ENCODE data around the gene GPR161. TPM values are rescaled to one million over a fixed set of nuclear protein-coding genes. Genes with fewer than 3 reads are reported as not detected.
A peak's percentile ranks its signal among the peaks of the same experiment; 100 is the strongest.

GPR161 gene
- total RNA-seq, 1 donor from 2014 or later = 3.0 TPM

DNA sequence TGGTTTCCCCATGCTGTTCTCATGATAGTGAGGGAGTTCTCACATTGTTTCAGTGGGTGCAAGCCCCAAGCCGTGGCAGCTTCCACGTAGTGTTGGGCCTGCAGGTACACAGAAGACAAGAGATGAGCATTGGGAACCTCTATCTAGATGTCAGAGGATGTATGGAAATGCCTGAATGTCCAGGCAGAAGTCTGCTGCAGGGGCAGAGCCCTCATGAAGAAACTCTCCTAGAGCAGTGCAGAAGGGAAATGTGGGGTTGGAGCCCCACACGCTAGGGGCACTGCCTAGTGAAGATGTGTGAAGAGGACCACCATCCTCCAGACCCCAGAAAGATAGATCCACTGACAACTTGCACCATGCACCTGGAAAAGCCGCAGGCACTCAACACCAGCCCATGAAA lies 17.0 kb downstream of the GPR161 start:
- DNase-seq (no peak), ATAC-seq (no peak)
- intact Hi-C loops (cut with micrococcal nuclease) = no loop called here

DNA sequence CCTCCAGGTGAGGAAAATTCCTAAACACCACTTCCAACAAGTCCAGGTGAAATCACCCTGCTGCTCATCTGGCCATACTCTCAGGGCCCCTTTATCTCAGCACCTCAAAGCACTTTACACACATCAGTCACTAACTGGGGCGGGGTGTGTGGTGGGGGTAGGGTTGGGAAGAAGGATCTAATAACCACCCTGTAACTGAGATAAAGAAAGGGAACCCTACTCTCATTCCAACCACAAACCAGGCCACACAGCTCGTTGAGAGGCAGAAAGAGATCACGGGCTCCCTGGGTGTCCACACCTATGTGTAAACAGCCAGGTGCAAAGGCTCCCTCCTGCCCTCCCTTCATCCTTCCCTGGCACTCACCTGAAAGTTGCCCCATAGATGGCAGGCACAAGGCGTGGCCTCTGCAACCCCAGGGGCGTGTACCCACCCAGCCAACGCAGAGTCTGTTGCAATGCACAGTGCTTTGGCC lies 20.4 kb downstream of the GPR161 start:
- DNase-seq (no peak), ATAC-seq (no peak)
- intact Hi-C loops (cut with micrococcal nuclease) = no loop called here

GRCh38 chr1:168114845-168115244 lies 21.9 kb downstream of the GPR161 start:
- DNase-seq (no peak), ATAC-seq (no peak)
- intact Hi-C loops (cut with micrococcal nuclease) = no loop called here

- DNase-seq (peak; percentile 50), ATAC-seq (peak; percentile 41)
- intact Hi-C loops (cut with micrococcal nuclease) = no loop called here
Observed at GRCh38 chr1:168112673-168113305, 23.9 kb downstream of the GPR161 start.

DNA sequence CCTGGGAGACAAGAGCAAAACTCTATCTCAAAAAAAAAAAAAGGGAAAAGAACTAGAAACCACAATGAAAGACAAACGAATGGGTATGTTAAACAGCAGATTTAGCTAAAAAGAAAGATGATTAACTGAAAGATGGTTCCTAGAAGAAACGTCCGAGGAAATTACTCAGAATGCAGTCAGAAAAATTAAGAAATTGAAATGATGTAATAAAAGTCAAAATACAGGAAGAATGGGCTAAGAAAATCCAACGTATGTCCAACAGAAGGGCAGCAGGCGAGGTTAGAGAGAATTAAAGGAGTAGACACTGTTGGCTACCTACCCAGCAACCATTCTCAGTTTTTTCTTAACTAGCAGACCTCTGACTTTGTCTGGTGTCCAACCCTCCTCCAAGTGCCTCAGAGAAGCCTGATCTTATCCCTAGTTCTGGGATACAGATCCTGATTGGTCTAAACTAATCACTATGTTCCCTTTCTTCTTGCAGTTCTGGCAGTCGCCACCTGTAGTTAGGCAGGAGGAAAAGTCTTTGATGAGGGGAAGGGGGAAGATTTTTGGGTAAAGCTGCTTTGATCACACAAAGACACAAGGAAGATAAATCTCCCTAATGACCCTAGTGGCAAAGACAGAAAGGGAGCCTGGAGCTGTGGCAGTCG lies 25.7 kb downstream of the GPR161 start:
- no peak for ATAC-seq

GRCh38 chr1:168106274-168106673 lies 30.5 kb downstream of the GPR161 start:
- DNase-seq = no peak
- no peak for ATAC-seq
- intact Hi-C loops (cut with micrococcal nuclease) = no loop called here

More for the DNA sequence above, 25.7 kb downstream of the GPR161 start:
- no peak for DNase-seq
- intact Hi-C loops (cut with micrococcal nuclease) = no loop called here

- ATAC-seq = no peak
- no peak for DNase-seq
- intact Hi-C loops (cut with micrococcal nuclease) = no loop called here
Observed at GRCh38 chr1:168105846-168106245, 30.9 kb downstream of the GPR161 start.

- ATAC-seq (no peak), DNase-seq (no peak)
- intact Hi-C loops (cut with micrococcal nuclease) = no loop called here
Observed at GRCh38 chr1:168104535-168104934, 32.2 kb downstream of the GPR161 start.

- no peak for ATAC-seq
- intact Hi-C loops (cut with micrococcal nuclease) = no loop called here
- DNase-seq = no peak
Observed at GRCh38 chr1:168102487-168102886, 34.2 kb downstream of the GPR161 start.

DNA sequence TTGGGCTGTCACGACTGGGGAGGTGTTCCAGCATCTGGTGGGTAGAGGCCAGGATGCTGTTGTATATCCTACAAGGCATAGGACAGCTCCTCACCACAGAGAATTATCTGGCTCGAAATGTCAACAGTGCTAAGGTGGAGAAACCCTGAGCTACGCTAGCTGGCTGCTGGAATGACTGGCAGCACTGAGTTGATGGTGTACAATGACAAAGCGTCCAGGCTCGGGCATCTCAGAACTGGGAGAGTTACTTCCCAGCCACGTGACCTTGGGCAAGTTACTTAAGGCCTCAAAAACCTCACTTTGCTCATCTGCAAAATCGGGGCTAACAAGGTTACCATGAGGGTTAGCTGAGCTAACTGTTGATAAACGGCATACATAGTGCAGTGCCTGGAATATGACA lies 35.4 kb downstream of the GPR161 start:
- DNase-seq (no peak), ATAC-seq (no peak)
- intact Hi-C loops (cut with micrococcal nuclease) = no loop called here

DNA sequence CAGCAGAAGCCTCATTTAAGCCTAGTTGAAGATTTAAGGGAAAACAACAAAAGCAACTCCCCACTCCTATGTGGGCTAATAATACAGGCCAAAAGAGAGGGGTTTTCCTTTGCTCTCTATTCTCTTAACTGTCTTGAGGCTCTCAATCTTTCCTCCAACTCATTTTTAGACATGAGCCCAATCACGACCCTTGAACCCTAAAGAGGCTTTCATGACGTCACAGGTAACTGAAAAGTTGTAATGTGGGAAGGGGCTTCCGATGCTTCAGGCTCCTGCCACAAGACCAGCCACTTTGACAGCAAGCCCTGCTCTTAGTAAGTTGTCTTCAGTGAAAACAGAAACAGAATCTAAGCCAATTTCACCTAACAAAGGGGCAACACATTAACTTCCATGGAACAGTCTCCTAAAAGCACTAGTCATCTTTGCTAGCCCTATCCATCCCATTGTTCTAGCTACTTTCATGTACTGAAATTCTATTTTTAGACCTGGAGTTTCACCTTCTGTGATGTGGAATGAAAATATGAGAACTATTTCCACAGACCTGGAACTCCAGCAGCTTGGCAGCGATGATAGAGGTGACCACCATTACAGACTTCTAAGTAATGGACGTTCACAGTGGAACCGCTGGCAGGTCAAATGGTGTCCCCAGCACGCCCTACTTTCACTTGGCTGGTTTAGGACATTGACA lies 36.3 kb downstream of the GPR161 start:
- intact Hi-C loops (cut with micrococcal nuclease) = no loop called here
- DNase-seq = no peak
- ATAC-seq = no peak

DNA sequence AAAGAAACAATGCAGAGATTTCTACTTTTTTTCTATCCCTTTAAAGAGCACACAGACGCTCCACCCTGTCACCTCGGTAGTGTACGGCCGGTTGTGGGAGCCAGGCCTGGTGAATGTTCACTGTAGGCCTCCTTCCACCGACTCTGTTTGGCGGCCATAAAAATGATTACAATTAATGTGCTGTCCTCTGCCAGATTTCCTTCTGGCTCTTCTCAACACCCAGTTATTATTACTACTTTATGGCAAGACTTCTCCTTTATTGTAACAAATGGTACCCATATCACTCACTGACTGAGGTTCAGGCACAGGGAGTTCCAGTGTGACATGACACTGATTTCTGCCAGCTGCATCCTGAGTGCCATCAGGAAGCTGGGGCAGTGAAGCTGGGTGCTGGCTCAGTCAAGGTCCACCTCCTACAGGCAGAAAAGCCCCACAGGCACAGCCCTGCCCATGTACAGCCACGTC lies 37.4 kb downstream of the GPR161 start:
- DNase-seq (no peak), ATAC-seq (no peak)
- intact Hi-C loops (cut with micrococcal nuclease) = no loop called here

GRCh38 chr1:168098534-168099320 lies 38.0 kb downstream of the GPR161 start:
- intact Hi-C loops (cut with micrococcal nuclease) = no loop called here
- ATAC-seq = no peak

GRCh38 chr1:168097921-168098528 lies 38.7 kb downstream of the GPR161 start:
- intact Hi-C loops (cut with micrococcal nuclease) = no loop called here

More at GRCh38 chr1:168098534-168099320, 38.0 kb downstream of the GPR161 start:
- DNase-seq = no peak

DNA sequence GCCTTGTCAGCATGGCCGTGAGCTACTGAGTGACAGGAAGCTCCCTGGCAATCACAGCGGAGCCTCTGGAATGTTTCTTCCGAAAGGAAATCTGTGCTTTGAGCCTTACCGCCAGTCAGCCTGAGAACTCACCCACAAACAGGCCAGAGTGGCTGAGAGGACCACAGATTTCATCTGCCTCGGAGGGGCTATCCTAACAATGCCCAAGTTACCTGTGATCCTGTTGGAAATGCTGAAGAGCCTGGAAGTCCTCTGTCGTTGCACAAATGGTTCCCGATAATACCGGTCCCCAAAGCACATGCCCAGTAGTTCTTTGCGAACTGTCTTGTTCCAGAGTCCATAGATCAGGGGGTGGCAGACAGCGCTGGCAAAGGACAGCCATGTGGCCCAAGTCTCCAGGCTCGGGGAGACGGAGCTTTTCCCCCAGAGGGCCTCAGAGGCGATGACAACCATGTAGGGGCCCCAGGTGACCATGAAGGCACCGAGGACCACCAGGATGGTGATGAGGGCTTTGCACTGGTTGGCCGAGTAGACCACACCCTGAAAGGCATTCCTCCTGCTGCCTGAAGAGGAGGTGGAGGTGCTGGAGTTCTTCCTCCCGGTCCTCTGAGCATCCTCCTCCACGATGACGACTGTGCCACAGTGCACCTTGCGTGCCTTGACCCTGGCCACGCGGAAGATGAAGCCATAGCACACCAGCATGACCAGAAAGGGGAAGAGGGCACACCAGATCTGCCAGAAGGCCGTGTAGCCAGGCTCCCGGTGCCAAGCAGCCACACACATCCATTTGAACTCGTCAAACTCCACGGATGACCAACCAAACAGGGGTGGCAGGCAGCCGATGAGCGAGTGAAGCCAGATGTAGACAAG lies 40.2 kb downstream of the GPR161 start:
- no peak for DNase-seq
- intact Hi-C loops (cut with micrococcal nuclease) = no loop called here
- no peak for ATAC-seq

More at GRCh38 chr1:168097921-168098528, 38.7 kb downstream of the GPR161 start:
- DNase-seq = no peak
- ATAC-seq = no peak

DNA sequence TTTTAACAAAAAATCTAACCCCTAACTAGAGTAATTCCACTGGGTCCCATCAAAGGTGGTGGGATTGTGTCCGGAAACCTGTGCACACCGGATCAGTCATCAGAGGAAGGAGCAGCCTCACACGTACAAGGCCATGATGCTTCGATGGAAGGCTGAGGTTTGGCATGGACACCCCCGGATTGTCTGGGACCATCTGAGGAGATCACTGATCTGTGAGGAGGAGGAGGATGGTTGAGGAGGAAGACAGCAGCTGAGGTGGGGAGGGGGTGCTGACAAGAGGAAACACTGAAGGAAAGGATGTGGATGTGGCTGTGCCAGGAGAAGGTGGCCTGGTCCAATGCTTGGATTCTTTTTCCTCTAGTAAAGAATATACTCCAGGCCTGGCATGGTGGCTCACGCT lies 41.3 kb downstream of the GPR161 start:
- intact Hi-C loops (cut with micrococcal nuclease) = no loop called here

GRCh38 chr1:168093616-168094015 lies 43.1 kb downstream of the GPR161 start:
- DNase-seq (no peak), ATAC-seq (no peak)
- intact Hi-C loops (cut with micrococcal nuclease) = no loop called here

More for the DNA sequence above, 41.3 kb downstream of the GPR161 start:
- no peak for DNase-seq
- no peak for ATAC-seq

All from left ventricle myocardium superior (tissue), 1 donor.